CD4-positive, alpha-beta T cell treated with Interleukin-17A for 1 hour (primary cell): ENCODE data around the gene CSK.
A peak's percentile ranks its signal among the peaks of the same experiment; 100 is the strongest.

ENCODE experiments used
- DNase-seq: peaks from one replicate; pipeline ENCODE4 v3.0.0-alpha.2; 2020

The CSK gene

GRCh38 chr15:74844319-74845207, 62.7 kb downstream of the CSK start:
- DNase-seq, result no peak

DNA sequence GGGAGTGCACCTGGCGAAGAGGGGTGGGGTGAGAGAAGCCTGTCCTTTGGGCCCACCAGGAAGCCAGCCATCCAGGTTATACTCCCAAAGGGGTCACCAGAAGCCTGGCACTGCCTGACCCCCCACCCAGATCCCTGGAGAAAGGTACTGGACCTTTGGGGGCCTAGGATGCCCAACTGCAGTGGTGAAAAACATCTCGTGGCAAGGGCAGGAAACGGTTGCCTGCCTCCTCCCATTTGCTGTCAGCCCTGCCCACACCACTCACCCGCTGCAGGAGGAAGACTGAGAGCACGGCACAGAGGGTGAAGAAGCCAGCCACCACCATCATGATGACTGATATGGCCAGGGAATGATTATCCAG, 63.3 kb downstream of the CSK start:
- peak; percentile 63 for DNase-seq

GRCh38 chr15:74845581-74845980, 63.7 kb downstream of the CSK start:
- peak; percentile 34 for DNase-seq

DNA sequence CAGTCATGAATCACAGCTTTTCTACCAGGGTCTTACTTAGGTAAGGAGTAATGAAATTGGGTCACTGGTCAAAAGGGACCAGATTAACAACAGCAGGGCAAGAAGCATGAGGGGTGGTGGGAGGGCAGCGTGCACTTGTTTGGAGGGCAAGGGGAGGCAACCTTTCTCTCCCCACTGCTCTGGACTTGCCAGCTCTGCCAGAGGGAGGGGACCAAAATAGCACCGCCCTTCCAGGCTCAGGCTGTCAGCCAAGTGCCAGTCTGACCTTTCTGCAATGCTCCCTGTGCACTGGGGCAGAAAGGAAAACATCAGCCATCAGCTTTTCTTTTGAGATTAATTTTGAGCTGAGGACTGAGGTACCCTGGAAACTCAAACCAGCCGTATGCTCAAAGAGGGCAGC, 65.6 kb downstream of the CSK start:
- no peak for DNase-seq

DNA sequence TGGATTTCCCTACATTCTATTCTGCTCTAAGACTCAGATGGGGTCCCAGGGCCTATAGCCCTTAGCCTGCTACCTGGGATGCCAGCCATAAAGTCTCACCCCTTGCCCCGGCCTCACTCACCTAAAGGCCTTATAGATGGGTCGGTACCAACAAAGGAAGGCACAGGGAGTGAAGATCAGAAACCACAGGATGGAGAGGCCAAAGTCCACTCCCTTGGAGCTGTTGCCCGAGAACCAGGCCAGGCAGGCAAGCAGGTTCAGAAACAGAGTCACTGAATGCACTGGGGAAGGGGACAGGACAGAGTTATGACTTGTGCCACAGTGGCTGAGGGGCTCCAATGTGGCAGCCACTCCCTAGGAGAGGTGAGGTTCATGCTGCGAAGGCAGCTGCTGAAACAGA, 68.5 kb downstream of the CSK start:
- no peak for DNase-seq

DNA sequence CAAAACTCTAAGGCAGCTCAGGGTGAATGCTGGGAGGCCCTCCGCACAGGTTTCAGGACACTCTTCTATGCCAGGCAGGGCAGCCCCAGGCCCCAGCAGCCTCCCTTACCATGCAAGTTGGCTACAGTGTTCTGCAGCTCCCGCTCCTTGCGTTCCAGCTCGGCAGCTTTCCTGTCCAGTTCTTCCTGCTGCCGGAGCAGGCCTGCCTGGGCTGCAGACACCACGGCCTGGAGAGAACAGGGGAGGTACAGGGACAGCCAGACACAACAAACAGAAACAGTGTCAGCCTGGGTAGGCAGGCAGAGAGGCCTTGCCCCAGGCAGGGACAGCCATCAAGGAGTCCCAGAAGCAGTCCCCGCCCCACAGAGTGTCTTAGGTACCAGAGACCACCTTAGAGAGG, 70.1 kb downstream of the CSK start:
- no peak for DNase-seq
